GM23338 (cell line): Measurements from ENCODE around the gene SMIM33.

Experiments used
- CTCF ChIP-seq, 2 experiments: fragments of 200-600 bp in 1 of 2; sonication (generic) in 1 of 2; conservative IDR thresholded peaks; 2 replicates each; pipeline versions ENCODE4 v1.5.1 to v1.6.1; 2016 to 2017; ENCODE audit warnings: antibody characterized with exemption in 2 of 2, low read depth in 2 of 2, mild to moderate bottlenecking in 2 of 2, moderate library complexity in 1 of 2
- EZH2 ChIP-seq: fragments of 200-600 bp; sonication (generic); IDR thresholded peaks from one replicate; pipeline ENCODE4 v1.8.0; 2017; ENCODE audit warnings: antibody characterized with exemption, mild to moderate bottlenecking, low read depth; ENCODE audit not compliant: unreplicated experiment
- POLR2AphosphoS5 ChIP-seq: IDR thresholded peaks from 2 replicates; pipeline ENCODE4 v1.6.1; 2016; ENCODE audit warnings: antibody characterized with exemption, low read depth
- REST ChIP-seq: IDR thresholded peaks from one replicate; pipeline ENCODE4 v1.6.1; 2018; ENCODE audit warnings: antibody characterized with exemption; ENCODE audit not compliant: unreplicated experiment
- ZNF114 ChIP-seq: fragments of 250-450 bp; sonication (Bioruptor Pico); IDR thresholded peaks from 2 replicates; pipeline ENCODE4 v1.5.0; 2020; ENCODE audit warnings: mild to moderate bottlenecking, moderate library complexity

DNA sequence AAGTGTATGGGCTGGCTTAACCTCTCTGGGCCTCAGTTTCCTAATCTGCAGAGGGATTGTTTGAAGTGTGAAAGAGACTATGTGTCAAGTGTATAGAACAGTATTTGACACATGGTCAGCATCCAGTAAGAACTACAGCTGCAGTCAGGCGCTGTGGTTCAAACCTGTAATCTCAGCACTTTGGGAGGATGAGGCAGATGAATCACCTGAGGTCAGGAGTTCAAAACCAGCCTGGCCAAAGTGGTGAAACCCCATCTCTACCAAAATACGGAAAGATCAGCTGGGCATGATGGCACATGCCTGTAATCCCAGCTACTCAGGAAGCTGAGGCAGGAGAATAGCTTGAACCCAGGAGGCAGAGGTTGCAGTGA, 43.7 kb downstream of the SMIM33 start:
- TF ChIP-seq CTCF (conservative IDR thresholded peaks at IDR 0.05; ENCODE audit: low read depth in 2 of 2) (no peak), REST (no peak), POLR2AphosphoS5 (no peak), ZNF114 (CRISPR knock-in tag) (no peak), EZH2 (no peak)
